SKM-1 (cell line): Measurements from ENCODE around the gene CWC15.
"Not testable (repeated sequence)": the region's sequence is repeated elsewhere in the genome, so short reads cannot be mapped to it uniquely, and the experiment has no call there.

Experiments
- DNase-seq: peaks from one replicate; lab custom pipeline; 2025; ENCODE audit not compliant: unreplicated experiment; lab: John Stamatoyannopoulos, UW

Gene CWC15

GRCh38 chr11:94973099-94973968 is at the start of gene CWC15, which contains the start of gene KDM4D:
Gene CWC15, minus strand, starts transcription at chr11:94973556. Its CDS starts 1,371 bp downstream, at chr11:94972185.
Gene KDM4D, plus strand, starts transcription at chr11:94973709. Its CDS starts 23,664 bp downstream, at chr11:94997373.
- peak; percentile 86 for DNase-seq

GRCh38 chr11:95021468-95021867 is 48.1 kb upstream of the CWC15 start:
- DNase-seq, result not testable (repeated sequence)

- no peak for DNase-seq
These were observed 42.8 kb upstream of the CWC15 start for GRCh38 chr11:95016139-95016538.

- DNase-seq, result no peak
These were observed 40.9 kb upstream of the CWC15 start for GRCh38 chr11:95014184-95014821.

GRCh38 chr11:95011376-95011775 is 38.0 kb upstream of the CWC15 start:
- DNase-seq, result no peak

- no peak for DNase-seq
These were observed 32.3 kb upstream of the CWC15 start for GRCh38 chr11:95005642-95006041.

GRCh38 chr11:95003716-95004115 is 30.4 kb upstream of the CWC15 start:
- no peak for DNase-seq

- no peak for DNase-seq
These were observed 24.9 kb upstream of the CWC15 start for GRCh38 chr11:94998285-94998684.

- no peak for DNase-seq
These were observed 24.1 kb upstream of the CWC15 start for GRCh38 chr11:94997437-94997836.

- no peak for DNase-seq
These were observed 20.1 kb upstream of the CWC15 start for GRCh38 chr11:94993400-94993943.

GRCh38 chr11:94988748-94989147 is 15.4 kb upstream of the CWC15 start:
- DNase-seq, result no peak

- DNase-seq, result no peak
These were observed 14.0 kb upstream of the CWC15 start for GRCh38 chr11:94987378-94987777.

GRCh38 chr11:94975599-94975998 is 2.2 kb upstream of the CWC15 start:
- no peak for DNase-seq

GRCh38 chr11:94974178-94974577 is 822 bp upstream of the CWC15 start:
- DNase-seq, result no peak

GRCh38 chr11:94972700-94973098 is 657 bp downstream of the CWC15 start:
- DNase-seq, result no peak

GRCh38 chr11:94968334-94968958 is 4.9 kb downstream of the CWC15 start:
- DNase-seq, result no peak

- no peak for DNase-seq
These were observed 8.4 kb downstream of the CWC15 start for GRCh38 chr11:94964934-94965333.

- DNase-seq, result no peak
These were observed 12.1 kb downstream of the CWC15 start for GRCh38 chr11:94961255-94961654.

GRCh38 chr11:94960488-94960887 is 12.9 kb downstream of the CWC15 start:
- DNase-seq, result no peak

- no peak for DNase-seq
These were observed 14.2 kb downstream of the CWC15 start for GRCh38 chr11:94959179-94959578.

GRCh38 chr11:94958121-94958696 is 15.1 kb downstream of the CWC15 start:
- DNase-seq, result no peak
